Kidney tubule cell (primary cell): ENCODE data around the gene RNGTT.

Experiments used
- DNase-seq: peaks from one replicate; pipeline ENCODE4 v3.0.0-alpha.2; 2018; ENCODE audit warnings: low spot score

Gene RNGTT

DNA sequence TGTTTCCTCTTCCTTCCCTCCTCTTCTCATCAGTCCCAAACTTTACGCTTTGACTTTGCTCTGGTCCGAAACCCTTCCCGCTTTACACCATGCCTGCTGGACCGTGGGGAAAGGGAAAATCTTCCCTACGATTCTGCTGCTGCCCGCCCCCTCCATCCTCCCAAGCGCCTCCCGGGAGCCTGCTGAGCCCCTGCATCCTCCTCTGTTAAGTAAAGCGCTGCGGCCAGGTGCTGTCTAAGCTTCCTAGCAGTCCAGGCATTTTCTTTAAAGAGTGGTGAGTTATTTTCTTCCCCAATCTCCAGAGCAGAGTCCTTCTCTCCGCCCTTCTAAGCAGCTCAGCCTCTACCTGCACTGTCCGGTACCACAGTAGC, 376.3 kb downstream of the RNGTT start:
- no peak for DNase-seq

DNA sequence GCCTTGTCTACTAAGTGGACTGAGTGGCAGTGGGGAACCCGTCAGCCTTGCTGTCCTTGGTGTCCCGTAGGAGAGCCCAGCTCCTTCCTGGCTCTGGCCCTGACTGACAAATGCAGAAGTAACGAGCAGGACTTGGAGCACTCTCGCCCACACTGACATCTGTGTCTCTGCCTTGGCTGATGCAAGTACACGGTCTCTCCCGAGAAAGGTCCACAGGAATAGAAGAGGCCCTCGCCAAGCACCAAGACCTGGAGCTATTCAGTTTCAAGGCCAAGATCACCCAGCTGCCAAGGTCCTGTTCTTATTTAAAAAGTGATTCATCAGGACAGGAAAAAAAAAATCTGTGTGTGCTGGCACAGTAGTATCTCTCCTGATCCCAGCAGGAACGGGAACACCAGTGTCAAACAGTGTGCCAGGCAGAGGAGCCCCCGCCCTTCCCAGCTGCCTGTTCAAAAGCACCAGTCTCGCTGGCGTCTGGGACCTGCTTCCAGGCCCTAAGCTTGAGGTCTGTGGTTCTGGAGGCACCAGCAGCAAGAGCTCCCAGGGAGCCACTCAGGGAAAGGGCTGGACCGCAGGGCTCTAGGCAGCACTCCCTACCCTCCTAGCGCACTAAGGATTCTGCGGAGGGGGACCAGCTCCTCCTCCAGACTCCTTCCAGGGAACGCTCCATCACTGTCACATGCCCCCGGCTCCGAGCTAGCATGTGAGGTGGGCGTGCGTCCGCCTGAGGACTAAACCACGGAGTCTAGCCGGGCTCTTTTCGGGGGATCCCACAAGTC, 376.9 kb downstream of the RNGTT start:
- DNase-seq: no peak

DNA sequence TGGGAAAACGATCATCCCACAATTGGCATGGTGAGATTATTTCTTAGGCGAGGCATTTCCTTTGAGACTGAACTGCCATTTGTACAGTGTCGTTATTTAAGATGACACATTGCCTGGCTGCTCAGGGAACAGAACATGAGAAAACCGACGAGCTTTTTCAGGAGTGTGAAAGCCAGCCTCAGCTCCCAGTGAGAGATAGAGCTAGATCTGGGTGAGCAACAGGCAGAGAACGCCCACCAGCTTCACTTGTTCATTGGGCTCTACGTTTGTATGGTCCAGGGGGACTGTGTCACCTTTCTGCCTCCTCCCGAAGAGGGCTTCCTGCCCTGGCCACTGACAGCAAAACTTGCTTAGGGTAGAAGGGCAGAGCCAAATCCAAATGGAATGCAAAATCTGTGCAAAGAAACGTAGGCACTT, 378.1 kb downstream of the RNGTT start:
- DNase-seq: no peak

DNA sequence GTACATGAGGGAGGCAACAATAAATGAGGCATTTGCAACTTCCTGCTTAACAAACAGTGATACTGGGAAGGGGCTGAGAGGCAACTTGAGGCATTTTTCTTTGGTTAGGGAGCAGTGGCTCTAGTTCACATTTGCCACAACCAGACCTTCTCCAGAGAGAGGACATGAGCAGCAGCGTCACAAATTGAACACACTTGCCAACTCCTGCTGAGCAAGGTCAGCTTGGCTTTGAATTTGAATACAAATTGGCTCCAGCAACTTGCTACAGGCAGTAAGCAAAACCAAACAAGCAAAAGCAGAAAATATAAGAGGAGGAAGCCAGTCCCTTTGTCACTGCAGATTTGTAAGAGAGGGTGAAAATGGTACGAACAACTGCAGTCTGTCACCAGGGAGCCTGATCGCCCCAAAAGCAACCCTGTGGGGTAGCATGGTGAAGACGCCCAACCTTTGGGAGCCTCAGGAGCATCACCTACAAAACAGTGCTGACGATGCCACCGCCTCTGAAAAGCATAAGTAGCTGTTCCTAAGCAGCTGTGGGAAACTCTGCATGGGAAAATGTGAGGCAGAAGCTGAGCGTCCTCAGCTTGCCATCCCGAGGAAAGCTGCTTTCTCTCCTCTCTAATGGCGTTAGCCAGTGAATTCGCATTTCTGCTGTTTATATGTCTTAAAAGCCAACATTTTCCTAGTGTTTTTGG, 378.7 kb downstream of the RNGTT start:
- no peak for DNase-seq

DNA sequence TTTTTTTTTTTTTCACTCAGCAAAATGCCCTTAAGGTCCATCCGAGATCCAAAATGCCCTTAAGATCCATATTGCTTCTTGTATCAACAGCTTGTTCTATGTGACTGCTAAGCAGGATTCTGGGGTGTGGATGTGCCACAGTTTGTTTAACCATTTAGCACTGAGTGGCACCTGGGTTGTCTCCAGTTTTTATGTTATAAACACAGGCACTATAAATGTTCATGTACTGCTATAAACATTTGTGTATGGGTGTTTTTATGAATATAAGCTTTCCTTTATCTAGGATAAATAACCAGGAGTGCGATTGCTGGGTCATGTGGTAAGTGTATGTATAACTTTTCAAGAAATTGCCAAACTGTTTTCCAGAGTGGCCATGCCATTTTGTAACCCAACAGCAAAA, 386.0 kb downstream of the RNGTT start:
- no peak for DNase-seq

DNA sequence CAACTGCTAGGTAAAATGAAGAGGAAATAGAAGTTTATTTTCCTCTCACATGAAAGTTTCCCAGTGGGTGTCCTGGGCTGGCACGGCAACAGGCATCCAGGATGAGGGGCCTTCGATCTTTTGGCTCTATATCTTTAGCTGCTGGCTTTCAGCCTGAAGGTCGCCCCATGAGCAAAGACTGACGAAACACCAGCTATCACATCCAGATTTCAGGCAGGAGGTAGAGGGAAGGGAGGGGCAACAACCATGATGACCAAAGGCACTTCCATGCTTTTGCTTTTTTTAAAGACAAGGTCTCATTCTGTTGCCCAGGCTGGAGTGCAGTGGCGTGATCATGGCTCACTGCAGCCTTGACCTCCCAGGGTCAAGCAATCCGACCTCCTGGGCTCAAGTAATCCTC, 387.9 kb downstream of the RNGTT start:
- DNase-seq: no peak

DNA sequence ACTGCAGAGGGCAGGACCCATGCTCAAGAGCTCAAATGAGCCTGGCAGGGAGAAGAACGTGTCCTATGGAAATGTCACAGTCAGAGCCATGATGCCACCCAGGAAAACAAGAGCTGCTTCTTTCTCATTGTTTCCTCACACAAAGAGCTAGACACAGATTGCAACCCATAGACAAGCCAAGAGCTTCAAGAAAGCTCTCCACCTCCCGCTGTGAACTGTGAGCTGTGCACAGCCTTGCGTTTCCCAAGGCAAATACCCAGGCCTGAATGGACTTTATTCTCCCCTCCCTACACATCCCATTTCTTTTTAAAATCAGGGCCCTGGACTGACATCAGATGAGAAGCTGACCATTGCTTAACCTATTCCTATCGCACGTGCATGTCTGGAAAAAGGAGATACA, 388.8 kb downstream of the RNGTT start:
- DNase-seq: no peak

DNA sequence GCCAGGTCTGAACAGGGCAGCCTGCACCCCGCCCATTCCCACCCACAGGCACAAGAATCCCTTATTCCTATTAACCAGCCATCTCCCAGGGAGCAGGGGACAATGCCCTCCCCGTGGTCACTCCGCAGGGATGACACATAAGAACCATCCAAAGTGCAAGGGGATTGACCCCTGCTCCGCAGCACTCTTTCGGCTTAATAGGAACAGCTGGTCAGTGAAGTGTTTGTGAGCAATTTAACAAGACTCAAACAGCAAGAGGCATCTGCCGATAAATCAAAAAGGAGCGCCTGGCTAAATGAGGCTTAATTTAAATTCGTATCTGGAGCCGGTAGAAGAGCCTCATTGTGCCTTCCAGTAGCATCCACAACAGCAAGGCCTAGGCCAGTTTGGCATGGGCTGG, 389.4 kb downstream of the RNGTT start:
- DNase-seq: no peak

DNA sequence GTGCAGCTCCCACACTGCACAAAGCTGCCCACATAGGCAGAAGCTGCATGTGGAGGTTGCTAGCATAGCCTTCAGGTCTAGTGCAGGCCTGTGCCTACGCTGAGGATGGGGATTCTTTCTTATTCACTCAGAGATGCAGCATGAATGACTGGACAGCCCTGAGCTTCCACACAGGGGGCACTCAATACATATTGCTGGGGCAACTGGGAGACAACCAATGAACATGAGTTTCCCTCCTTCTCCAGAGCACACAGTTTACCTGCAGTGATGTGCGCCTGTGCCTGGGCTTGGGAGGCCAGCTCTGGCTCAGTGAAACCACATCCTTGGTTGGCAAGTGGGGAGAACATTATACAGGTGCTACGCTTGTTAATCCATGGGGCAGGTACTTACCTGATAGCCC, 389.9 kb downstream of the RNGTT start:
- no peak for DNase-seq

DNA sequence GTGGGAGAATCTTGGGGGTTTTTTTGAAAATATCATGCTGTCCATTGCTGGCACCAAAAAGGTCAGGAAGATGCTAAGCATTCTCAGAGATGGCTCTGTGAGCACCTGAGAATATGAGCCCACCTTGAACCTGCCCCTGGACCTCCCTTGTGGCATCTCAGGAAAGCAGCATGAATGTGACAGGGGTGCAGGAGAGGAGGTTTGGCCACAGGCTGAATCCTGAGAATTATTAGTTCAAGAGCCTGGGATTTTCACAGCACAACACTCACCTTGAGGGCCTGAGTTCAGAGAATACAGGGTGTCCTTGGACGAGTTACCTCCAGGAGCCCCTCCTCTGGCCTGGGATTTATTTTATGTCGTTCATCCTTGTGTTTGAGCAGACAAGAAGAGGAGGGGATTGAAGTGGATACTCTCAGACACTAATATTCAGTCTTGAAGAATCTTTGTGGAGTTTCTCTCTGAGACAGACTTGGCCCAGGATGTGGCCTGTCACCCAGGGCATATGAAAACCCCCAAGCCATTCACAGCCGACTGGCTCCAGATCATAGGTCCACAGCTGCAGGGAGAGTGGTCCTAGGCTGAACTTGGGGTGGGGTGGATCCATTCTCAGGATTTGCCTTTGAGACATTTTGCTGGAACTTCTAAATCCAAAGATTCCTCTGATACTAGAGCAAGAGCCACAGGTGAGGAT, 390.8 kb downstream of the RNGTT start:
- DNase-seq: no peak

DNA sequence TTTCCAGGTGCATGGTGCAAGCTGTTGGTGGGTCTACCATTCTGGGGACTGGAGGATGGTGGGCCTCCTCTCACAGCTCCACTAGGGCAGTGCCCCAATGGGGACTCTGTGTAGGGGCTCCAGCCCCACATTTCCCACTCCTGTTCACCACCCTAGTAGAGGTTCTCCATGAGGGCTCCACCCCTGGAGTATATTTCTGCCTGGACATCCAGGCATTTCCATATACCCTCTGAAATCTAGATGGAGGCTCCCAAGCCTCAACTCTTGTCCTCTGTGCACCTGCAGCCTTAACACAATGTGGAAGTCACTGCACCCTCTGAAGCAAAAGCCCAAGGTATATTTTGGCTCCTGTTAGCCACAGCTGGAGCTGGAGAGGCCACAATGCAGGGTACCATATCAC, 393.5 kb downstream of the RNGTT start:
- DNase-seq: no peak

DNA sequence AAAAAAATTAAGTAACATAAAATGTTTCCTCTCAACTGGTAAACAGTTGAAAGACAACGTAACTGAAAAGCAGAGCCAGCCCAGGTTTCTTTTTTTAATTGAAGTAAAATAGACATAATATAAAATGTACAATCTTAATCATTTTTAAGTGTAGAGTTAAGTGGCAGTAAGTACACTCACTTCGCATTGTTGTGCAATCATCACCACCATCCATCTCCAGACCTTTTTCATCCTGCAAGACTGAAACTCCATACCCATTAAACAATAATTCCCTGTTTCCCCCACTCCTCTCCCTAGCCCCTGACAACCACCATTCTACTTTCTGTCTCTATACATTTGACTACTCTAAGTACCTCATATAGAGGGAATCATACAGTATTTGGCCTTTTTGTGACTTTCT, 395.7 kb downstream of the RNGTT start:
- DNase-seq: no peak

DNA sequence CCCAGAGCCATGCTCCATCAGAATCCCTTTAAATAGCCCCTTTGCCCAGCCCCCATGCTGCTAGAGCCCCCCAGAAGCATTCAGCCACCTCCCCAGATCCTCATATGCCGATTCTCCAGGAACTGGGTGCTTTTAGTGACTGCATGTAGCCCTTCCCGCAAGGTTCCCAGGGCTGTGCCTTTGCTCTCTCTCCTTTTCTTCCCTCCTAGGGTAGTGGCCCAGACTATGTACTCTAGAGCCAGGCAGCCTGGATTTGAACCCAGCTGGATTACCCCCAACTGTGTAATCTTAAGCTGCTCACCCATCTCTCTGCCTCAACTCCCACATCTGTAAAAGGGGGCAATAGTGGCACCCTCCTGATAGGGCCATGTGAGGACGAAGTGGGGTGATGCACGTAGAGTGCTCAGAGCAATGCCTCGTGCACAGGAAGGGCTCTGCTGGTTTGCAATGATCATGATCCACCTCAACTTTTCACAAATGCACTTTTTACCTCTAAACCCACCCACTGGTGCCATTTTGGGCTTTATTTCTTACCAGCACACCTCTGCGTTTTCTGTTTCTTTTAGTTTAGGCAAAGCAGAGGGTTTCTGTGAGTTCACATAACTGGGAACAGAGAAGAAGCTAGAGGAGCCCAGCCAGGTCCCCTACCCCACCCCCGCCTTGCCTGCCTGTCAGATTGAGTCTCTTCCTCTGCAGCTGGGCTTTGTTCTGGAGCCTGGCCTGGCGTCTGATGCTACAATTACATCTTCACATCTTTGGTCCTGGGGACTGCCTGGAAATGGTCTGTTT, 396.5 kb downstream of the RNGTT start:
- DNase-seq: no peak

DNA sequence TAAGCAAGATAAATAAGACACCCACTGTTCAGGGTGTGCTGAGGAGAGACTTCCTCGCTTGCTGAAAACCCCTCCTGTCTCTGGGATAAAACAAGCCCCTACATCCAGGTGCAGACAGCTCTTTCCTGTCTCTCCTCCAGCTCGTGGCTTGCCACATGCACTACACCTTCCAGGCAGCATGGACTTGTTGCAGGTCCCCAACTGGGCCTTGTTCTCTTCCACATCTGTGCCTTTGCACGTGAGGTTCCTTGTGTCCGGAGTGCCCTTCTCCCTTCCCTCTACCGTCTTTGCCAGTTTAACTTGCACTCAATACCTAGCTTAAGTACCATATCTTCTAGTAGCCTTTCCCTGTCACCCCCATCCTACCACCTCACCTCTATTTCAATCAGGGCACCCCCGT, 397.6 kb downstream of the RNGTT start:
- no peak for DNase-seq

DNA sequence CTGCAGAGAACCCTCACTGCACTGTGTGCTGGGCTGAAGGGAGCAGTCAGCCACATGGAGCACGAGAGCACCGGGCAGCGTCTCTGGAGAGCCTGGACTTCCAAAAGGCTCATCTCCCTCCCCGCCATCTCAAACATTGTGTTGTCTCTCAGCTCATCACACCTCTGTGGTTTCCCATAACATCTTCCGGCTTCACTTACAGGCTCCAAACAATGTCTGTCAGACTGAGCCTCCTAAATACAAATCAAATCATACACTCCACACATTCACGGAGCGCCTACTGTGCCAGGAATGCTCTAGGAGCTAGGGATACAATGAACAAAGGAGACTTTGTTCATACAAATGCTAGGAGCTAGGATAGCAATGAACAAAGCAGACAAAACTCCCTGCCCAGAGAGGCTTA, 398.0 kb downstream of the RNGTT start:
- DNase-seq: no peak

DNA sequence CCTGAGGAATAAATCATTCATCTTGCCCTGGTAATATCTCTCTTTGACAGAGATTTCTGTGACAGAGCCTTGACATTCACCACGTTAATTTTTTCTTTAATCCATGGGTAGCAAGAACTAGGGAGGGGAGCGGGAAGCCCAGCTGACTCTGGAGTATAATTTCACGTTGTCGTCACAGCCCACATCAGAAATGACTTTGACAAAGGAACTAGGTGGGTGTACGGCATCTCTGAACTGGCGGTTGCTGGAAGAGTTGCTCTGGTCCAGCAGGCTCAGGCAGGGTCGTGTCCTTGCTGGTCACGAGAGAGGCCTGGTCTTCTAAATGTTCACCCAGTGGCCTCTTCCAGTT, 400.2 kb downstream of the RNGTT start:
- DNase-seq: no peak

DNA sequence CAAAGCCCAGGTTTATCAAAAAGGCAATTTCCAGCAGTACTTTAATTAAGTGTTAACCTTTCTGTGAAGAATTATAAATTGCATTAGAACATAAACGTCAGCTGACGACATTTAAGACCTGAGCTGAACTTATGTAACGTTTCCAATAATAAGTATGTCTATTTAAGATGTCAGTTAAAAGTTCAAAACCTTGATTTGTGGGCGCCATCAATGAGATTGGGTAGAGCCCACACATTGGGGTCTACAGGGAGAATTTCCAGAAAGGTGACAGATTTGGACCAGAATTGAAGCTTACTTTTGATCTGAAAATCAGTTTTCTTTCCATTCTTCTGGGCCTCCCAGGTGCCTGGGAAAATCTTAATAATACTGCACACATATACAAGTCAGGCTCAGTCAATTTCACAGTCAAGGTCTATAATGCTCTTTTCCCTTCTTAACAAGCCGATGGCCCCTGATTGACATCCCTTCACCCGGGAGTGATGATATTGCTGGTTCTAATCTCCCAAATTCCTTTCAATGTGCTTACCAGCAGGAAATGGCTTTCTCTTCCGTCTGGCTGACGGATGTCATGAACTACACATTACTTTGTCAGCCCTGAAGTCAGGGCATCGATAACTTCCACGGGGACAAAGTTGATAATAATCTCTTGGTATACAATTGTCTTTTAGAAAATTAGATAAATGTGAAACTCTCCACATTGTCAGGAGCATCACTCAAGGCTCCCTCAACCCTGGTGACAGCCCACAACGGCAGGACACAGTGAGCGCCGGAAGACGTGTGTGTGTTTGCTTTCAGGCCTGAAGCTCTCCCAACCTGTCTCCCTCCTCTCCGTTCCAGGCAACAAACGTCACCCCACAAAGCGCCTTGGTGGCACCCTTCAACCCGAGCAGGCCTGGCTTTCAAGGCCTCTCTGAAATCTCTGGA, 400.8 kb downstream of the RNGTT start:
- no peak for DNase-seq

DNA sequence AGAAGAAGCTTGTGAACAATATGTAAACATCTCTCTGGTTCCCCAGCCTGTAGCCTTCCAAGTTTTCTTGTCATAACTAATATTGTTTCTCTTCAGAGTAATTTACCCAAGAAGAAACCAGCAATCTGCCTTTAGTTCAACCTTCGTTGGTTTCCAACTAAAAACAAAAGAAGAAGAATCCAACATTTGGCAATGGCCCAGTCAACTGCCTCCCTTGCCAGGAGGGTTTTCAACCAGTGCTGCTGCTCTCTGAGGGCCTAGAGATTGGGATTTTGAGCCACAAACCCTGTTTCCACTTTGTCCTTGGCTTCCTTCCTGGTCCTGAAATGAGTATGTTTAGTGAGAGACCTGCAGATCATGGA, 401.5 kb downstream of the RNGTT start:
- DNase-seq: no peak

DNA sequence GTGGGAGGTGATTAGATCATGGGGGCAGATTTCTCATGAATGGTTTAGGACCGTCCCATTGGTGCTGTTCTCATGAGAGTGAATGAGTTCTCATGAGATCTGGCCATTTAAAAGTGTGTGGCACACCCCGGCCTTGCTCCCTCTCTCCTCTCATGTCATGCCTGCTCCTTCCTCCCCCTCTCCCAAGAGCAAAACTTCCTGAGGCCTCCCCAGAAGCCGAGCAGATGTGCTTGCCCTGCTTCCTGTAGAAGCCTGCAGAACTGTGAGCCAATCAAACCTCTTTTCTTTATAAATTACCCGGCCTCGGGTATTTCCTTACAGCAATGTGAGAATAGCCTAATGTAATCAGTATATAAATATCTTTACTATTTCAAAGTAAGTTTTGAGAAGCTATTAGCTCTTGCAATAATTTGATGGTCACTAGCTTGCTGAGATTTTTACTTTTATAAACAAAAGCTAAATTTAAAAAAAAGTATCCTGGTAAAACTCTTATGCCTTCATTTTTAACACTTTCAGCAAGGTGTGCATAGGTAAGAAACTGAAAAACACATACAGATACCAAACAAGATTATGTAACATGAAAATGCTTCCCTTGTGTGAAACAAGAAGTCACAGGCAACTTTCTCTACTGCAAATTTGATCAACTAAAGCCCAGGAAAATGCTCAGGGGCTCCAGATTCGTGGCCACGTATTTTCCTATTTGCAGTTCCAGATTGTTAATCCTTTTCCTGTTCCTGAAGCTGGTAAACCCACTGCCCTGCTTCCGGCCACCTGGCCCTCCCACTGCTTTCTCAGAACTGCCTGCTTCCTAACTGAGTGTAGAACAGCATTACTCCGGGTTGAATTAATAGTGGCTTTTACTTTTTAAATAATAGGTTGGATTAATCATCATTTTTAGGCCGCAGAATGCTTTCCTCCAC, 402.1 kb downstream of the RNGTT start:
- no peak for DNase-seq
